Endothelial cell (in vitro differentiated cells): ENCODE results near the gene SMIM29. TPM values are rescaled to one million over a fixed set of nuclear protein-coding genes. Genes with fewer than 3 reads are reported as not detected.

Experiments
- DNase-seq: peaks from one replicate; pipeline ENCODE4 v3.0.0; 2021; ENCODE audit warnings: low spot score
- H3K27ac Mint-ChIP-seq: one replicate; pipeline ENCODE4 v1.8.0; 2021; ENCODE audit warnings: mixed read lengths, inconsistent platforms; ENCODE audit not compliant: unreplicated experiment
- H3K27me3 Mint-ChIP-seq: one replicate; pipeline ENCODE4 v1.8.0; 2021; ENCODE audit warnings: mild to moderate bottlenecking, moderate library complexity, mixed read lengths, inconsistent platforms; ENCODE audit not compliant: unreplicated experiment
- H3K36me3 Mint-ChIP-seq: one replicate; pipeline ENCODE4 v1.8.0; 2021; ENCODE audit warnings: mild to moderate bottlenecking, low read depth, mixed read lengths, inconsistent platforms; ENCODE audit not compliant: unreplicated experiment
- H3K4me1 Mint-ChIP-seq: one replicate; pipeline ENCODE4 v1.8.0; 2021; ENCODE audit warnings: mild to moderate bottlenecking, mixed read lengths, inconsistent platforms; ENCODE audit not compliant: unreplicated experiment
- H3K4me3 Mint-ChIP-seq: one replicate; pipeline ENCODE4 v1.8.0; 2021; ENCODE audit warnings: mild to moderate bottlenecking, mixed read lengths, inconsistent platforms; ENCODE audit not compliant: unreplicated experiment
- H3K9me3 Mint-ChIP-seq: one replicate; pipeline ENCODE4 v1.8.0; 2021; ENCODE audit warnings: mixed read lengths, inconsistent platforms; ENCODE audit not compliant: unreplicated experiment
- microRNA-seq: library from miRNA; unstranded; fragments of <30 nt; microRNA quantifications from one replicate; pipeline ENCODE4, GENCODE V29; 2020; ENCODE audit not compliant: unreplicated experiment
- total RNA-seq: library from RNA; stranded (reverse); fragmentation: NEBNext Ultra II Directional; extraction: Animal tissue kit (Norgen Biotek cat#: 25700); gene quantifications from one replicate; pipeline ENCODE4 v1.2.1, GENCODE V29; 2021; ENCODE audit not compliant: unreplicated experiment
- TF ChIP-seq, protein P1 (sequence below): fragments of 200-600 bp; sonication (generic); IDR thresholded peaks from one replicate; pipeline ENCODE4 v1.5.0; 2021; ENCODE audit warnings: antibody characterized with exemption; ENCODE audit not compliant: unreplicated experiment

SMIM29 gene
- total RNA-seq, 1 donor from 2014 or later: 44.3 TPM

GRCh38 chr6:34202329-34203201 lies 46.2 kb downstream of the SMIM29 start:
- TF ChIP-seq, protein P1, sequence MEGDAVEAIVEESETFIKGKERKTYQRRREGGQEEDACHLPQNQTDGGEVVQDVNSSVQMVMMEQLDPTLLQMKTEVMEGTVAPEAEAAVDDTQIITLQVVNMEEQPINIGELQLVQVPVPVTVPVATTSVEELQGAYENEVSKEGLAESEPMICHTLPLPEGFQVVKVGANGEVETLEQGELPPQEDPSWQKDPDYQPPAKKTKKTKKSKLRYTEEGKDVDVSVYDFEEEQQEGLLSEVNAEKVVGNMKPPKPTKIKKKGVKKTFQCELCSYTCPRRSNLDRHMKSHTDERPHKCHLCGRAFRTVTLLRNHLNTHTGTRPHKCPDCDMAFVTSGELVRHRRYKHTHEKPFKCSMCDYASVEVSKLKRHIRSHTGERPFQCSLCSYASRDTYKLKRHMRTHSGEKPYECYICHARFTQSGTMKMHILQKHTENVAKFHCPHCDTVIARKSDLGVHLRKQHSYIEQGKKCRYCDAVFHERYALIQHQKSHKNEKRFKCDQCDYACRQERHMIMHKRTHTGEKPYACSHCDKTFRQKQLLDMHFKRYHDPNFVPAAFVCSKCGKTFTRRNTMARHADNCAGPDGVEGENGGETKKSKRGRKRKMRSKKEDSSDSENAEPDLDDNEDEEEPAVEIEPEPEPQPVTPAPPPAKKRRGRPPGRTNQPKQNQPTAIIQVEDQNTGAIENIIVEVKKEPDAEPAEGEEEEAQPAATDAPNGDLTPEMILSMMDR: no peak
- peaks cover 3% of the 10 kb centered on the region for H3K27me3 Mint-ChIP-seq
- H3K4me3 Mint-ChIP-seq: no peak overlapping the region
- no peak overlapping the region for H3K27ac Mint-ChIP-seq
- no peaks in the 10 kb centered on the region for H3K36me3 Mint-ChIP-seq
- H3K9me3 Mint-ChIP-seq: no peaks in the 10 kb centered on the region
- no peak for DNase-seq
- H3K4me1 Mint-ChIP-seq: peaks cover 6% of the 10 kb centered on the region

DNA sequence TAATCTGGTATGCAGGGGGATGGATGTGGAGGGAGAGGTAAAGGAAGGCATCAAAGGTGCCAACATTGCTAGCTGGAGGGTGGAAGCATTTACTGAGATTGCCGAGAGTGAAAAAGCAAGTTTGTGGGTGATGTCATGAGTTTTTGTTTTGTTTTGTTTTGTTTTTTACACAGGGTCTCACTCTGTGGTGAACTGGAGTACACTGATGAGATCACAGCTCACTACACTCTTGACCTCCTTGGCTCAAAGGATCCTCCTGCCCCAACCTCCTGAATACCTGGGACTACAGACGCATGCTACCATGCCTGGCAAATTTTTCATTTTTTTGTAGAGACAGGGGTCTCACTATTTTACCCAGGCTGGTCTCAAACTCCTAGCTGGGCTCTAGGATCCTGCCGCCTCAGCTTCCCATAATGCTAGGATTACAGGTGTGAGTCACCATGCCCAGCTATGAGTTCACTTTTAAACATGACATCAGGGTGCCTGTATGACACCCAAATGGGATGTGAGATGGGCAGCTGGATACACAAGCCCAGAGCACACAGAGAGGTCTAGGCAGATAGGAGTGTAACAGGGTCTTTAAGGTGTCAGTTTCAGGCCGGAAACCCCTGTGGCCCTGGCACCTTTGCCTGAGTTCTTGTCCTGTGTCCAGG lies 47.2 kb downstream of the SMIM29 start:
- peaks cover 3% of the 10 kb centered on the region for H3K27me3 Mint-ChIP-seq
- peak overlapping the region; percentile 65 for H3K4me3 Mint-ChIP-seq
- no peaks in the 10 kb centered on the region for H3K9me3 Mint-ChIP-seq
- H3K4me1 Mint-ChIP-seq: peaks cover 6% of the 10 kb centered on the region
- no peaks in the 10 kb centered on the region for H3K36me3 Mint-ChIP-seq
- no peak overlapping the region for H3K27ac Mint-ChIP-seq
- TF ChIP-seq, protein P1: no peak
- no peak for DNase-seq

- Mint-ChIP-seq H3K36me3 (no peaks in the 10 kb centered on the region), H3K4me1 (peaks cover 6% of the 10 kb centered on the region), H3K4me3 (no peak overlapping the region), H3K9me3 (no peaks in the 10 kb centered on the region), H3K27me3 (peaks cover 3% of the 10 kb centered on the region), H3K27ac (no peak overlapping the region)
- DNase-seq: no peak
- TF ChIP-seq, protein P1: no peak
Observed at GRCh38 chr6:34200340-34200971, 48.4 kb downstream of the SMIM29 start.

DNA sequence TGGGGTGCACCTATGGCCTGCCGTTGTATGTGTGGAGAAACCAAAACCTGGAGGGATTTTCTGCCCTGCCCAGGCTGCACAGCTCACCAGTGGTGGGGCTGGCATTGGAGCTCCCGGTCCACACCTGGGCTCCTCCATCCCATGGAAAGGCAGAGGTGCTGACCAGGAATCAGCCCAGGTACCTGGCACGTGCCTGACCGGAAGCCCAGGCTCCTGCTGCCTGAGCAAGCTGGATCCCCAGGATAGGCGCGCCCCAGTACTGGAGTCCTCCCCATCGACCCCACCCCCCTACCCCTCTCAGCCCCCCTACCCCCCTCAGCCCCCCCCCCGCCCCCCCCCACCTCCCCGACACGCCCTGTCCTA lies 52.0 kb downstream of the SMIM29 start:
- no peak for DNase-seq
- H3K27ac Mint-ChIP-seq: no peak overlapping the region
- no peaks in the 10 kb centered on the region for H3K9me3 Mint-ChIP-seq
- TF ChIP-seq, protein P1: no peak
- peaks cover 3% of the 10 kb centered on the region for H3K27me3 Mint-ChIP-seq
- no peaks in the 10 kb centered on the region for H3K4me1 Mint-ChIP-seq
- H3K36me3 Mint-ChIP-seq: no peaks in the 10 kb centered on the region
- no peak overlapping the region for H3K4me3 Mint-ChIP-seq

Small RNAs within 50 kb of the gene (microRNA-seq; reads per million reads assigned to microRNA genes)
- gene MIR6835: not detected

Other genes with a start within 250 kb of the SMIM29 start
- gene GRM4, start 102.9 kb downstream of the SMIM29 start, total RNA-seq: 2.6 TPM
- gene HMGA1, start 12.1 kb downstream of the SMIM29 start, total RNA-seq: 528 TPM
- 52.0 TPM for gene NUDT3, start 143.7 kb upstream of the SMIM29 start, total RNA-seq
- gene RPS10, start 177.1 kb upstream of the SMIM29 start, total RNA-seq: 1,322 TPM
- gene PACSIN1, start 217.1 kb upstream of the SMIM29 start, total RNA-seq: 0.08 TPM